Endothelial cell of umbilical vein (primary cell): ENCODE data around the gene ATAD3A. TPM values are rescaled to one million over a fixed set of nuclear protein-coding genes. Genes with fewer than 3 reads are reported as not detected.
A peak's percentile ranks its signal among the peaks of the same experiment; 100 is the strongest.

Experiments
- BruUV-seq: library from RNA; stranded (reverse); fragments of 400-500 nt; replicated peaks from 2 replicates; lab custom pipeline; 2021; lab: Mats Ljungman, UMichigan
- CTCF ChIA-PET: fragments of 300-600, 350-600 bp; sonication (Branson Sonifier 250); formaldehyde crosslinking; loops from one replicate; lab custom pipeline; 2021; ENCODE audit warnings: antibody characterized with exemption, inconsistent platforms; lab: Charles Lee
- POLR2A ChIA-PET: fragments of 300-600, 350-600 bp; sonication (Branson Sonifier 250); formaldehyde crosslinking; loops from one replicate; lab custom pipeline; 2021; ENCODE audit warnings: antibody characterized with exemption, inconsistent platforms; lab: Charles Lee
- DNase-seq: peaks from one replicate; pipeline ENCODE4 v3.0.0-alpha.2; 2011; ENCODE audit warnings: low read depth, low spot score
- FAIRE-seq: peaks from 2 replicates; lab custom pipeline; 2011; peaks lifted over from hg19 to GRCh38; lab: Jason Lieb, UNC
- H2AFZ ChIP-seq: 2 replicates; pipeline ENCODE4 v1.6.0; 2012; ENCODE audit warnings: low read depth, low read length, control low read depth, inconsistent platforms
- H3K27ac ChIP-seq: 2 replicates; pipeline ENCODE4 v1.5.1; 2011; ENCODE audit warnings: low read depth, mild to moderate bottlenecking, control low read depth, low read length, moderate library complexity; ENCODE audit not compliant: insufficient read depth
- H3K27me3 ChIP-seq, 2 experiments: 2 replicates each; pipeline versions ENCODE4 v1.6.0 to v1.6.1; 2011; ENCODE audit warnings: low read length in 2 of 2, mixed read lengths in 1 of 2; ENCODE audit not compliant: control insufficient read depth in 2 of 2, insufficient read depth in 2 of 2
- H3K36me3 ChIP-seq, 2 experiments: 2 replicates in 1 of 2; 3 replicates in 1 of 2; pipeline ENCODE4 v1.5.1; 2011; ENCODE audit warnings: low read length in 2 of 2, mild to moderate bottlenecking in 1 of 2, moderate library complexity in 1 of 2; ENCODE audit not compliant: control insufficient read depth in 2 of 2, insufficient read depth in 2 of 2; ENCODE audit errors: extremely low read depth in 1 of 2
- H3K4me1 ChIP-seq: 3 replicates; pipeline ENCODE4 v1.5.1; 2011; ENCODE audit warnings: mild to moderate bottlenecking, low read length; ENCODE audit not compliant: control insufficient read depth, insufficient read depth; ENCODE audit errors: extremely low read depth
- H3K4me2 ChIP-seq: 2 replicates; pipeline ENCODE4 v1.6.1; 2011; ENCODE audit warnings: low read length, control low read depth, mixed read lengths; ENCODE audit not compliant: insufficient read depth
- H3K4me3 ChIP-seq, 3 experiments: fragments of 200-600 bp in 1 of 3; sonication (generic), shearing (Covaris generic) in 1 of 3; replicated peaks in 1 of 3; 2 replicates each; pipeline ENCODE4 v1.5.1; 2011 to 2016; ENCODE audit warnings: control low read depth in 3 of 3, low read length in 3 of 3, mild to moderate bottlenecking in 2 of 3, inconsistent platforms in 1 of 3, low read depth in 1 of 3, moderate library complexity in 1 of 3; ENCODE audit not compliant: insufficient read depth in 1 of 3
- H3K79me2 ChIP-seq: 2 replicates; pipeline ENCODE4 v1.6.0; 2012; ENCODE audit warnings: low read length, inconsistent platforms; ENCODE audit not compliant: control insufficient read depth, insufficient read depth
- H3K9ac ChIP-seq: replicated peaks from 2 replicates; pipeline ENCODE3; 2011; ENCODE audit warnings: low read length, control low read depth; ENCODE audit not compliant: insufficient read depth; ENCODE audit errors: extremely low read depth
- H3K9me1 ChIP-seq: replicated peaks from 3 replicates; pipeline ENCODE4 v1.6.0; 2011; ENCODE audit warnings: mild to moderate bottlenecking, low read length; ENCODE audit not compliant: control insufficient read depth, insufficient read depth; ENCODE audit errors: extremely low read depth
- H3K9me3 ChIP-seq: replicated peaks from 2 replicates; pipeline ENCODE4 v1.5.1; 2012; ENCODE audit warnings: low read length, inconsistent platforms; ENCODE audit not compliant: control insufficient read depth, insufficient read depth
- H4K20me1 ChIP-seq: replicated peaks from 2 replicates; pipeline ENCODE3; 2011; ENCODE audit warnings: mild to moderate bottlenecking, low read length; ENCODE audit not compliant: control insufficient read depth, insufficient read depth; ENCODE audit errors: extremely low read depth
- EZH2 ChIP-seq: IDR thresholded peaks from 2 replicates; pipeline ENCODE4 v1.6.1; 2012; ENCODE audit warnings: borderline replicate concordance, low read depth, mild to moderate bottlenecking, moderate library complexity, low read length, inconsistent platforms; ENCODE audit not compliant: severe bottlenecking
- FOS ChIP-seq: IDR thresholded peaks from 2 replicates; pipeline ENCODE4 v1.6.1; 2011; ENCODE audit warnings: mild to moderate bottlenecking, low read length, moderate library complexity, borderline replicate concordance; ENCODE audit not compliant: insufficient read depth
- GATA2 ChIP-seq: IDR thresholded peaks from 2 replicates; pipeline ENCODE4 v1.7.0; 2011; ENCODE audit warnings: low read depth, mild to moderate bottlenecking, moderate library complexity, mixed read lengths, low read length; ENCODE audit not compliant: insufficient read length, insufficient read depth
- JUN ChIP-seq: IDR thresholded peaks from 2 replicates; pipeline ENCODE4 v1.6.1; 2011; ENCODE audit warnings: borderline replicate concordance, low read depth; ENCODE audit not compliant: insufficient read length, insufficient read depth
- MYC ChIP-seq: IDR thresholded peaks from one replicate; pipeline ENCODE4 v1.6.1; 2011; ENCODE audit warnings: mild to moderate bottlenecking, low read depth, low read length
- POLR2A ChIP-seq: IDR thresholded peaks from 2 replicates; pipeline ENCODE4 v1.6.1; 2012; ENCODE audit warnings: low read depth, mild to moderate bottlenecking, control low read depth, low read length
- POLR2AphosphoS5 ChIP-seq: IDR thresholded peaks from 2 replicates; pipeline ENCODE4 v1.6.1; 2012; ENCODE audit warnings: low read depth, mild to moderate bottlenecking, control low read depth, low read length, moderate library complexity; ENCODE audit not compliant: insufficient read depth
- dilution Hi-C: fragments of 300-500 bp; cut with MboI; formaldehyde crosslinking; loops from one replicate; pipeline ENCODE4 v1.15.0; 2019; ENCODE audit warnings: low sequenced_read_pairs; ENCODE audit not compliant: extremely low pct_ligation_motif_present
- intact Hi-C: fragments of 100-400 bp; cut with micrococcal nuclease; formaldehyde crosslinking; loops from one replicate; pipeline ENCODE4 v1.10.0; 2022
- polyA plus RNA-seq, 4 experiments: library from polyadenylated mRNA; depleted of rRNA in 3 of 4; stranded (reverse) in 3 of 4; unstranded in 1 of 4; fragments of >200 nt; gene quantifications; 2 replicates each; pipeline versions ENCODE4 v1.2.1 to v1.2.3, GENCODE V29; 2011 to 2012; ENCODE audit warnings: missing spikeins in 1 of 4
- total RNA-seq: library from RNA; stranded (reverse); gene quantifications from 2 replicates; pipeline ENCODE4 v1.2.3, GENCODE V29; 2021
- TF ChIP-seq, protein P1 (sequence below), 2 donors: IDR thresholded peaks; 1 replicate in 1 of 2; 2 replicates in 1 of 2; pipeline ENCODE4 v1.5.1; 2011; ENCODE audit warnings: low read length in 2 of 2, mild to moderate bottlenecking in 2 of 2, moderate library complexity in 2 of 2, control low read depth in 1 of 2, inconsistent platforms in 1 of 2, low read depth in 1 of 2; ENCODE audit not compliant: insufficient read depth in 1 of 2; ENCODE audit errors: extremely low read depth in 1 of 2
- TF ChIP-seq, protein P2 (sequence below): IDR thresholded peaks from 2 replicates; pipeline ENCODE4 v1.6.1; 2011; ENCODE audit not compliant: insufficient read depth, insufficient read length

Gene ATAD3A
- total and polyA plus RNA-seq, 2 donors (not counting 3 experiments of a cell fraction or from before 2014, with no cell fraction given) = 24.9 to 55.2 TPM

DNA sequence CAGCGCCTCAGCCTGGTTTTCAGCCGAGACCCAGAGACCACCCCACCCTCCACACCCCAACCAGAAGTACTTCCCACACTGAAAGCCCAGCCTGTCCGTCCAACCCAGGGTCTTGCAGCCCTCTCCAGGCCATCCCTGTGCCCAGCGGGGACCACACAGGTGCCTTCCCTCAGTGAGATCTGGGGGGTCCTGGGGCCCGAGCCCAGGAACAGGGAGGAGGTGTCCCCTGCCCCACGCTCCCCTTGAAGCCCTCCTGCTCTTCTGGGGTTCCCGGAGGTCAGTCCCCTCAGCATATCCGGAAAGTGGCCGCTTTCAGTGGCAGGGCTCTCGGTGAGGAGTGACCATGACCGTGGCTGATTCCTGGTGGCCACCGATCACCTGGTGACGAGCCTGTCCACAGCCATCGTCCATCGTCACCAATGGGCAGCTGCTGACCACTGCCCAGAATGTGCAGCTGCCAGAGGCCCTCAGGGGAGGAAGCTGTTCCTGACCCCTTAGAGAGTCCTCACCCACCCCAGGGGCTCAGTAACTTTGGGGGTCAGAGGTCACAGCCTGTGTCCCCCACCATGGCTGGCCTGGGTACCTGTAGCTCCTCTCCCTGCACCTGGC lies 25.1 kb downstream of the ATAD3A start:
- Histone ChIP-seq H2AFZ (no peak overlapping the region), H4K20me1 (no peaks in the 10 kb centered on the region), H3K9ac (no peak overlapping the region), H3K9me3 (no peaks in the 10 kb centered on the region), H3K27me3 (no peaks in the 10 kb centered on the region), H3K9me1 (no peaks in the 10 kb centered on the region), H3K79me2 (peaks cover 7% of the 10 kb centered on the region), H3K36me3 (peaks cover 0 to 6% of the 10 kb centered on the region in 2 experiments), H3K4me2 (no peak overlapping the region), H3K27ac (no peak overlapping the region), H3K4me3 (no peak overlapping the region), H3K4me1 (peaks cover 13% of the 10 kb centered on the region)
- CTCF ChIA-PET = no interaction called here
- dilution Hi-C loops = no loop called here
- POLR2A ChIA-PET = no interaction called here
- no TSS peak for BruUV-seq
- no peak for FAIRE-seq
- no peak for TF ChIP-seq MYC
- no peak for TF ChIP-seq JUN
- TF ChIP-seq GATA2 = no peak
- no peak for TF ChIP-seq POLR2A
- peak; percentile 1 for TF ChIP-seq POLR2AphosphoS5
- intact Hi-C loops = no loop called here
- DNase-seq = no peak

DNA sequence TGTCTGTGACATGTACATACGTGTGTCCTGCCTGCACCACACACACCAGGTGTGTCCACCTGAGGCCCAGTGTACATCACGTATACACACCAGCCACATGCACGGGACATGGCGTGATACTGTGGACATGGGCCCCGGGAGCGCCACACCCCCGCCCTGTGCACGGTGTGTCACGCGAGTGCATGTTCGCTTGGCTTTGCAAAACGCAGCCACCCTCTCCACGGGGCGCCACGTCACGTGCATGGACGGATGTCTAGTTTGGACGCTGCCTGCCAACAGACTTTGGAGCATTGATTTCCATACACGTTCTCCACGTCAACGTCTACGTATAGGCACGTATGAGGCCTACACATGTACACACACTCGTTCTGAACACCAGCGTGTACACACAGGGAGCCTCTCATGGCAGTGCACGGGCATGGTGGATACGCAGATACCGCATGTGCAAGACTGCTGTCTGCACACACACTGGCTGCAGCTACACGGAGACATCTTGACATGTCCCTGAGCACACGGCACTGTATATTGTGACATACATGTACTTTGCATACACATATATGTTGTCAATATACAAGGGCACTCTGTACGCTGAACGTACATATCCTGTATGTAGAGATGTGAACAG lies 25.8 kb downstream of the ATAD3A start:
- no peak for DNase-seq
- no peak overlapping the region for H2AFZ ChIP-seq
- POLR2A ChIA-PET = no interaction called here
- BruUV-seq = no TSS peak
- H3K27me3 ChIP-seq = no peaks in the 10 kb centered on the region
- CTCF ChIA-PET = no interaction called here
- no peak overlapping the region for H3K9ac ChIP-seq
- no peak overlapping the region for H3K4me2 ChIP-seq
- H3K36me3 ChIP-seq = peaks cover 0 to 7% of the 10 kb centered on the region in 2 experiments
- no peaks in the 10 kb centered on the region for H3K9me1 ChIP-seq
- H3K27ac ChIP-seq = no peak overlapping the region
- dilution Hi-C loops (no loop called here), intact Hi-C loops (no loop called here)
- TF ChIP-seq JUN (no peak), MYC (no peak), GATA2 (no peak), FOS (no peak), EZH2 (no peak), POLR2AphosphoS5 (no peak), POLR2A (no peak)
- TF ChIP-seq, protein P1, sequence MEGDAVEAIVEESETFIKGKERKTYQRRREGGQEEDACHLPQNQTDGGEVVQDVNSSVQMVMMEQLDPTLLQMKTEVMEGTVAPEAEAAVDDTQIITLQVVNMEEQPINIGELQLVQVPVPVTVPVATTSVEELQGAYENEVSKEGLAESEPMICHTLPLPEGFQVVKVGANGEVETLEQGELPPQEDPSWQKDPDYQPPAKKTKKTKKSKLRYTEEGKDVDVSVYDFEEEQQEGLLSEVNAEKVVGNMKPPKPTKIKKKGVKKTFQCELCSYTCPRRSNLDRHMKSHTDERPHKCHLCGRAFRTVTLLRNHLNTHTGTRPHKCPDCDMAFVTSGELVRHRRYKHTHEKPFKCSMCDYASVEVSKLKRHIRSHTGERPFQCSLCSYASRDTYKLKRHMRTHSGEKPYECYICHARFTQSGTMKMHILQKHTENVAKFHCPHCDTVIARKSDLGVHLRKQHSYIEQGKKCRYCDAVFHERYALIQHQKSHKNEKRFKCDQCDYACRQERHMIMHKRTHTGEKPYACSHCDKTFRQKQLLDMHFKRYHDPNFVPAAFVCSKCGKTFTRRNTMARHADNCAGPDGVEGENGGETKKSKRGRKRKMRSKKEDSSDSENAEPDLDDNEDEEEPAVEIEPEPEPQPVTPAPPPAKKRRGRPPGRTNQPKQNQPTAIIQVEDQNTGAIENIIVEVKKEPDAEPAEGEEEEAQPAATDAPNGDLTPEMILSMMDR (IDR thresholded peaks at IDR 0.05; ENCODE audit: extremely low read depth in 1 of 2, insufficient read depth in 1 of 2, low read depth in 1 of 2, low read length in 2 of 2) = no peak
- TF ChIP-seq, protein P2, sequence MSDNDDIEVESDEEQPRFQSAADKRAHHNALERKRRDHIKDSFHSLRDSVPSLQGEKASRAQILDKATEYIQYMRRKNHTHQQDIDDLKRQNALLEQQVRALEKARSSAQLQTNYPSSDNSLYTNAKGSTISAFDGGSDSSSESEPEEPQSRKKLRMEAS = no peak
- H3K4me3 ChIP-seq = no peak overlapping the region
- H3K79me2 ChIP-seq = peaks cover 7% of the 10 kb centered on the region
- no peaks in the 10 kb centered on the region for H4K20me1 ChIP-seq
- H3K4me1 ChIP-seq = peaks cover 14% of the 10 kb centered on the region
- FAIRE-seq = no peak
- no peaks in the 10 kb centered on the region for H3K9me3 ChIP-seq
